Measurements from ENCODE around the gene C17orf75.
A peak's percentile ranks its signal among the peaks of the same experiment; 100 is the strongest.
"Not testable (repeated sequence)": the region's sequence is repeated elsewhere in the genome, so short reads cannot be mapped to it uniquely, and the experiment has no call there.

The C17orf75 gene

DNA sequence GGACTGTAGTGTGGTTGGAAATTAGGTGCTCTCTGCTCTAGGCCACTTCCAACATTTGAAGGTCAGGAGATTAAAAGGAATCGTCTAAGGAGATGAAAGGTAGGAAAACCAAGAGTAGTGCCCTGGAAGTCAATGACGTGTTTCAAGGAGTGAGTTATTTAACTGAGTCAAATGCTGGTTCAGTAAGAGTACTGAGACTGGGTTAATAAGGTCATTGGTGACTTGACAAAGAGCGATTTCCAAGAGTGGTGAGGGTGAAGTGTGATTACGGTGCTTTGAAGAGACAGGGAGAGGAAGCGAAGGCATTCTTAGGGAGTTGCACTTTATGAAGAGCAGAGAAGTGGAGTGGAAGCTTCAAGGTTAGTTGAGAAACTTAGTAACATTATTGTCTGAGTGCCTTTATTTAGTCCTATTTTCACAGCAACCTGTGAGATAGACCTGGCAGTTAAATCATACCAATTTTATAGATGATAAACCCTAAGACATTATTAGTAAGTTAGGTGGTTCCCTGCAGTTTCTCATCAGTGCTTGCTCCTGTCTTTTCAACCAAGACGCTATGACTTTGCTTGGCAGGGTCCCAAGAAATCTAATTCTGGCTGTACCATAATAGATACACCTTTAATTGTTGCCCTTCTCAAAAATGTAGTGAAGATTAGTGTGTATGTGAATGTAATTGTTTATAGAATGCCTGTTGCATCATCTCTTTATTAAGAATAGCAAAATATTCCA, 13.8 kb upstream of the C17orf75 start:
- H3K9me2 ChIP-seq (replicated peaks; ENCODE audit: low read depth, low read length): no peaks in the 10 kb centered on the region
- peak overlapping the region; percentile 93 for H3K4me3 ChIP-seq (ENCODE audit: low read length, poor library complexity, severe bottlenecking)
- H4K20me1 ChIP-seq (ENCODE audit: insufficient read depth, low read length, poor library complexity, severe bottlenecking): peaks cover 97% of the 10 kb centered on the region
- peak overlapping the region; percentile 75 for H3K4me2 ChIP-seq (ENCODE audit: low read depth, low read length, poor library complexity, severe bottlenecking)
- H3K9ac ChIP-seq (ENCODE audit: low read depth, low read length, poor library complexity, severe bottlenecking): peak overlapping the region; percentile 43
- peaks cover 57% of the 10 kb centered on the region for H3K4me1 ChIP-seq (ENCODE audit: insufficient read depth, low read length, poor library complexity, severe bottlenecking)
- H3K36me3 ChIP-seq (ENCODE audit: insufficient read depth, low read length): peaks cover 64% of the 10 kb centered on the region
- no peaks in the 10 kb centered on the region for H3F3A ChIP-seq (ENCODE audit: low read depth)
- no peaks in the 10 kb centered on the region for H3K9me3 ChIP-seq (ENCODE audit: insufficient read depth, low read depth, low read length)
- no peaks in the 10 kb centered on the region for H3K27me3 ChIP-seq (ENCODE audit: insufficient read depth, low read length, poor library complexity, severe bottlenecking)
- peaks cover 99% of the 10 kb centered on the region for H3K79me2 ChIP-seq (ENCODE audit: insufficient read depth, low read length)
- TF ChIP-seq, protein P1, sequence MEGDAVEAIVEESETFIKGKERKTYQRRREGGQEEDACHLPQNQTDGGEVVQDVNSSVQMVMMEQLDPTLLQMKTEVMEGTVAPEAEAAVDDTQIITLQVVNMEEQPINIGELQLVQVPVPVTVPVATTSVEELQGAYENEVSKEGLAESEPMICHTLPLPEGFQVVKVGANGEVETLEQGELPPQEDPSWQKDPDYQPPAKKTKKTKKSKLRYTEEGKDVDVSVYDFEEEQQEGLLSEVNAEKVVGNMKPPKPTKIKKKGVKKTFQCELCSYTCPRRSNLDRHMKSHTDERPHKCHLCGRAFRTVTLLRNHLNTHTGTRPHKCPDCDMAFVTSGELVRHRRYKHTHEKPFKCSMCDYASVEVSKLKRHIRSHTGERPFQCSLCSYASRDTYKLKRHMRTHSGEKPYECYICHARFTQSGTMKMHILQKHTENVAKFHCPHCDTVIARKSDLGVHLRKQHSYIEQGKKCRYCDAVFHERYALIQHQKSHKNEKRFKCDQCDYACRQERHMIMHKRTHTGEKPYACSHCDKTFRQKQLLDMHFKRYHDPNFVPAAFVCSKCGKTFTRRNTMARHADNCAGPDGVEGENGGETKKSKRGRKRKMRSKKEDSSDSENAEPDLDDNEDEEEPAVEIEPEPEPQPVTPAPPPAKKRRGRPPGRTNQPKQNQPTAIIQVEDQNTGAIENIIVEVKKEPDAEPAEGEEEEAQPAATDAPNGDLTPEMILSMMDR (conservative IDR thresholded peaks at IDR 0.05; ENCODE audit: low read length): no peak
- TF ChIP-seq EZH2phosphoT487 (IDR thresholded peaks at IDR 0.05; ENCODE audit: borderline replicate concordance): no peak
- H2AFZ ChIP-seq (ENCODE audit: low read length): no peak overlapping the region

DNA sequence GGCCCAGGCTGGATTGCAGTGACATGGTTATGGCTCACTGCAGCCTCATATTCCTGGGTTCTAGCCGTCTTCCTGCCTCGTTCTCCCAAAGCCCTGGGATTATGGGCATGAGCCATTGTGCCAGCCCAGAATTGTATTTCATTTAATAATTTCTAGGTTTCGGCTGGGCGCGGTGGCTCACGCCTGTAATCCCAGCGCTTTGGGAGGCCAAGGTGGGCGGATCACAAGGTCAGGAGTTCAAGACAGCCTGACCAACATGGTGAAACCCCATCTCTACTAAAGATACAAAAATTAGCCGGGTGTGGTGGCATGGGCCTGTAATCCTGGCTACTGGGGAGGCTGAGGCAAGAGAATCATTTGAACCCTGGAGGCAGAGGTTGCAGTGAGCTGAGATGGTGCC, 10.8 kb upstream of the C17orf75 start:
- H3K9me2 ChIP-seq (replicated peaks; ENCODE audit: low read depth, low read length); H3K9me3 ChIP-seq (ENCODE audit: insufficient read depth, low read depth, low read length); H3K27me3 ChIP-seq (ENCODE audit: insufficient read depth, low read length, poor library complexity, severe bottlenecking); H3F3A ChIP-seq (ENCODE audit: low read depth); H2AFZ ChIP-seq (ENCODE audit: low read length): not testable (repeated sequence)
- Histone ChIP-seq H3K4me1 (ENCODE audit: insufficient read depth, low read length, poor library complexity, severe bottlenecking) (peaks cover 57% of the 10 kb centered on the region), H3K79me2 (ENCODE audit: insufficient read depth, low read length) (peaks cover 86% of the 10 kb centered on the region), H3K4me3 (ENCODE audit: low read length, poor library complexity, severe bottlenecking) (peak overlapping the region; percentile 93), H3K9ac (ENCODE audit: low read depth, low read length, poor library complexity, severe bottlenecking) (peak overlapping the region; percentile 98), H4K20me1 (ENCODE audit: insufficient read depth, low read length, poor library complexity, severe bottlenecking) (peaks cover 74% of the 10 kb centered on the region), H3K36me3 (ENCODE audit: insufficient read depth, low read length) (peaks cover 39% of the 10 kb centered on the region), H3K4me2 (ENCODE audit: low read depth, low read length, poor library complexity, severe bottlenecking) (peak overlapping the region; percentile 75)

DNA sequence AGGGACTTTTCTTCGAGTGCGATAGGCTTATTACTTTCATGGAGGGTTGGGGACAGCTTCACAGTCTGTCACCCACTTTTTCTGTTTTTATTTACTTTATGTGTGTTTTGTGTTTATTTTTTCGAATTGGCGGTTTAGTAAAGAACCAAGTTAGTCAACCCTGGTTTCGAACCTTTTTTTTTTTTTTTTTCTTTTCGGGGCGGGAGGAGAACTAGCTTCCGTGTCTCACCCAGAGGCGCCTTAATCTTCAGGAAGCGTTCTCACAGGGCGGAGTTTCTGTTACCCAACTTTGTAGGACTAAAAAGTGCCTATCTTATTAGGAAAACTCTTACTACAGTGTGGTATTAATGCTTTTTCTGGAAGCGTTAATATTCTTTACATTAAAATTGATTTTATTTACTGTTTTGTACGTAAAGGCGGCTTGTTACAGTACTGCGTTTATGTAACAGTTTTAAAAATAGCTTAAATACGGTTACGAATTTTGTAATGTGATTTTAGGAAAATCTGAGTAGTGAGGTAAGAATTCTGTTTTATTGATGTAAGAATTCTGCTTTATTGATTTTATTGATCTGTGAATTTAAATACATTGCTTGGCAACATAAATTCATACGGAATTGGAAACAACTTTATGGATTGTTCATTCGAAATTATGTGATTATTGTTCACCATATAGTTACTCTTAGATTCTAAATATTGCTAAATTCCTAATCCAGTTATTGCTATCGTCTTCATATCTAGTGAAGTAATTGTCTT, 8.9 kb upstream of the C17orf75 start:
- Histone ChIP-seq H2AFZ (ENCODE audit: low read length) (no peak overlapping the region), H3K9me2 (replicated peaks; ENCODE audit: low read depth, low read length) (no peaks in the 10 kb centered on the region), H3K9ac (ENCODE audit: low read depth, low read length, poor library complexity, severe bottlenecking) (peak overlapping the region; percentile 98), H3F3A (ENCODE audit: low read depth) (no peaks in the 10 kb centered on the region), H3K4me2 (ENCODE audit: low read depth, low read length, poor library complexity, severe bottlenecking) (peak overlapping the region; percentile 75), H3K4me1 (ENCODE audit: insufficient read depth, low read length, poor library complexity, severe bottlenecking) (peaks cover 46% of the 10 kb centered on the region), H3K79me2 (ENCODE audit: insufficient read depth, low read length) (peaks cover 68% of the 10 kb centered on the region), H3K27me3 (ENCODE audit: insufficient read depth, low read length, poor library complexity, severe bottlenecking) (peaks cover 6% of the 10 kb centered on the region), H3K36me3 (ENCODE audit: insufficient read depth, low read length) (peaks cover 28% of the 10 kb centered on the region), H3K9me3 (ENCODE audit: insufficient read depth, low read depth, low read length) (no peaks in the 10 kb centered on the region), H4K20me1 (ENCODE audit: insufficient read depth, low read length, poor library complexity, severe bottlenecking) (peaks cover 55% of the 10 kb centered on the region), H3K4me3 (ENCODE audit: low read length, poor library complexity, severe bottlenecking) (peak overlapping the region; percentile 93)
- TF ChIP-seq, protein P1 (conservative IDR thresholded peaks at IDR 0.05; ENCODE audit: low read length): no peak
- no peak for TF ChIP-seq EZH2phosphoT487 (IDR thresholded peaks at IDR 0.05; ENCODE audit: borderline replicate concordance)

All from Loucy (cell line).